Fibroblast of pulmonary artery (primary cell): ENCODE data around the gene ADAMTS9.
A peak's percentile ranks its signal among the peaks of the same experiment; 100 is the strongest.

Experiments used
- DNase-seq: peaks from one replicate; pipeline ENCODE4 v3.0.0-alpha.2; 2010; ENCODE audit warnings: low read depth
- H3K4me3 ChIP-seq: replicated peaks from 2 replicates; pipeline ENCODE4 v1.5.1; 2011; ENCODE audit warnings: low read depth, mild to moderate bottlenecking, control low read depth, low read length, moderate library complexity
- TF ChIP-seq, protein P1 (sequence below): IDR thresholded peaks from 2 replicates; pipeline ENCODE4 v1.5.1; 2011; ENCODE audit warnings: mild to moderate bottlenecking, control low read depth, low read length, inconsistent platforms; ENCODE audit errors: missing control alignments

Gene ADAMTS9

DNA sequence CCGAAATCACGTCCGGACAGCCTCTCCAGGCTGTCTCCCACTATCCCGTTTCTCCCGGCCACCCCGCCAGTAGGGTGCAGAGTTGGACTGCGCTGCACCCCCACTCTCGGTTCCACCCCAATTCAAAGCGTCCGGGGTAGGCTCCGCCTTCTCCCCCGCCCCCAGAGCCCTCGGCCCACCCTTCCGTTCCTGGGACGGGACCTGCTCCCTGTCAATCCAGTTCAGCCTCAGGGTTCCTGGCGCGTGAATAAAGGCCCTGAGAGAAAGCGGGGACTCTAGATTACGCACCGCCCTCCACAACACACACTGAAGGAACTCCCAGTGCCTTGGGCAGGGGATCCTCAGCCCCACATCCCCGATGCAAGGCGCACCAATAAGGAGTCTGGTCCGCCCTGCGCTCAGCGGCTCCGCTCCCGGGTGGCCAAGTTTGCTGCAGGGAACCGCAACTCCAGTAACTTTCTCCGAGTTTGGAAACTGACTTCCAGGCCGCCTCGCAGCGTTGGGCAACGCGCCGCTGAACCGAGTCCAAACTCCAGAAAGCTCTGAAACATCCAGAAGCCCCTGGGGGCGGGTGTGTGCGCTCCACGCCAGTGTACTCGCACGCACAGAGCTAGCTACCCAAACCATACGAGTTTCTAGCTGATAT is 1.9 kb downstream of the ADAMTS9 start:
- peak overlapping the region; percentile 77 for H3K4me3 ChIP-seq
- TF ChIP-seq, protein P1, sequence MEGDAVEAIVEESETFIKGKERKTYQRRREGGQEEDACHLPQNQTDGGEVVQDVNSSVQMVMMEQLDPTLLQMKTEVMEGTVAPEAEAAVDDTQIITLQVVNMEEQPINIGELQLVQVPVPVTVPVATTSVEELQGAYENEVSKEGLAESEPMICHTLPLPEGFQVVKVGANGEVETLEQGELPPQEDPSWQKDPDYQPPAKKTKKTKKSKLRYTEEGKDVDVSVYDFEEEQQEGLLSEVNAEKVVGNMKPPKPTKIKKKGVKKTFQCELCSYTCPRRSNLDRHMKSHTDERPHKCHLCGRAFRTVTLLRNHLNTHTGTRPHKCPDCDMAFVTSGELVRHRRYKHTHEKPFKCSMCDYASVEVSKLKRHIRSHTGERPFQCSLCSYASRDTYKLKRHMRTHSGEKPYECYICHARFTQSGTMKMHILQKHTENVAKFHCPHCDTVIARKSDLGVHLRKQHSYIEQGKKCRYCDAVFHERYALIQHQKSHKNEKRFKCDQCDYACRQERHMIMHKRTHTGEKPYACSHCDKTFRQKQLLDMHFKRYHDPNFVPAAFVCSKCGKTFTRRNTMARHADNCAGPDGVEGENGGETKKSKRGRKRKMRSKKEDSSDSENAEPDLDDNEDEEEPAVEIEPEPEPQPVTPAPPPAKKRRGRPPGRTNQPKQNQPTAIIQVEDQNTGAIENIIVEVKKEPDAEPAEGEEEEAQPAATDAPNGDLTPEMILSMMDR = peak; percentile 31
- DNase-seq = peak; percentile 94

DNA sequence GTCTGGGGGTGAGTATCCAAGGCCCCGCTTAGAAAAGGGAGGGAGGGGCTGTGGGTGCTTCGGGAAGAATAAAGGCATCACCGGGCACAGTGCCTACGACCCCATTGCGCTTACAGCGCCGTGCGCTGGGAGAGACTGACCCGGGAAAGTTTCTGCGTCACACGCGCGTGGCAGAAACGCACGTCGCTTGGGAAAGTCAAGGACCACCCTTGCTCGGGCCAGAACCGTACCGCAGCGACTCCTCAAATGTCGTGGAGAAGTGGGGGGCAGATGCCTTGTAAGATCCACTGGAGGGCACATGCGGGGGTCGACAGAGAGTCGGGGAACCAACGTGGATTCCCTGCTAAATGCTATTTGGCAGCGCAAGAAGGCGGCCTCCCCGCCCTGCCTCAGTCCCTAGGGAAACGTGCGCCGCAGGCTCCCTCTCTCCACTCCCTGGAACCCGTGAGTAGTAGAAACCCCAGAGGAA is 2.4 kb downstream of the ADAMTS9 start:
- H3K4me3 ChIP-seq = peak overlapping the region; percentile 77
- peak; percentile 76 for DNase-seq
- TF ChIP-seq, protein P1 = no peak

DNA sequence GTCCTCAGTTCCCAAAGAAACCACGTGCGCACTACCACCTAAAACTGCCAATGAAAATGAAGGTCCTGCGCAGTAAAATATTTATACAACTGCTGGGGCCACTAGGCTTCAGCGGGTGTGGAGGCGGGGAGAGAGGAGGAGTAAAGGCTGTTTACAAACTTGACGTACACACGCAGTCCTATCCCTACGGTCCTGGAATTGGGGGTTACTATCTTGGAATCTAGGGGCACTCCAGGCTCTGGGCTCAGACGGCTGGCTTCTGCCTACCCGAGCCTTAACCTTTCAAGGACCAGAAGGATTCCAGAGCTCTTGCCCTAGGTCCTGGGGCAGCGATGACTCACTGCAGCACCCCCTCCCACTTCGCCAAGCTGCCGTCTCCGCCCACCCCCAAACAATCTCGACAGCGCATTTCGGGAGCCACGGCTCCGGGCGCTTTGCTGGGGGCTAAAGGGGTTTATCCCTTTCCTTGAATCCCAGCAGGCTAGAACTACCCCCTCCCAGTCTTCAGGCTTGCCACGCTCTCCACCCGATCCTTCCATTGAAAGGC is 3.0 kb downstream of the ADAMTS9 start:
- TF ChIP-seq, protein P1 = no peak
- peak; percentile 59 for DNase-seq
- H3K4me3 ChIP-seq = peak overlapping the region; percentile 77

DNA sequence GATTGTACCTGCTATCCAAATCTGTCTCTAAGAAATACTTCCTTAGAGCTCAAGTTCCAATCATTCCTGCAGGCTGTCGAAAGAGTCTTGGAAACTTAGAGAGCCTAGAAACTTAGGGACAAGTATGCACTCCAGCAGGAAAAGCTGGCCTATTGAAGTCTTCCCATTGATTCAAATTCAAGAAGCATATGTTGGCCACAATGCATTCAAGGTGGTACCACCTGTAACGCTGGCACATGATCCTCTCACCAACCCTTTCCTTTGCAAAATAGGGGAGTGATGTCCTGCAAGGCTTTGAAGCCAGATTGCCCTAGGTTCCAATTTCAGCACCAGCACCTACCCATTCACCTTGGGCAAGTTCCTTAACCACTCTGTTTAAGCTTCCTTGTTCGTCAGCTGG is 6.0 kb downstream of the ADAMTS9 start:
- H3K4me3 ChIP-seq = no peak overlapping the region
- TF ChIP-seq, protein P1 = no peak
- DNase-seq = no peak

DNA sequence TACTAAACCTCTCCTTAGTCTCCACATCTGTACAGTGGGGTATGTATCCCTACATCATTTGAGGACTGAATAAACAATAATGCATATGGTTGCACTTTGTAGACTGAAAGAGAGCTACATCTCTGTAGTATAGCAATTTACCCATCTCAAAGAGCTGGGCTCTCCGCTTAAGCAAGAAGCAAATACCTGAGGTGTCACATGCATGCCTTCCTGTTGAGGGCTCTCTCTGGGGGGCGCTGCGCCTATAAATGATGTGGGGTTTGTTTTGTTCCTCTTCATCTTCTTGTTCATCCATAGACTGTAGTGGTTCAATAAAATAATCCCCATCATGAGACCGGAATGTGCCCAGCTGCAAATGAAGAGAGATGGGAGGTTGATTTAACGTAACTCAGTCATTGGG is 6.8 kb downstream of the ADAMTS9 start:
- TF ChIP-seq, protein P1 = no peak
- no peak for DNase-seq
- no peak overlapping the region for H3K4me3 ChIP-seq

DNA sequence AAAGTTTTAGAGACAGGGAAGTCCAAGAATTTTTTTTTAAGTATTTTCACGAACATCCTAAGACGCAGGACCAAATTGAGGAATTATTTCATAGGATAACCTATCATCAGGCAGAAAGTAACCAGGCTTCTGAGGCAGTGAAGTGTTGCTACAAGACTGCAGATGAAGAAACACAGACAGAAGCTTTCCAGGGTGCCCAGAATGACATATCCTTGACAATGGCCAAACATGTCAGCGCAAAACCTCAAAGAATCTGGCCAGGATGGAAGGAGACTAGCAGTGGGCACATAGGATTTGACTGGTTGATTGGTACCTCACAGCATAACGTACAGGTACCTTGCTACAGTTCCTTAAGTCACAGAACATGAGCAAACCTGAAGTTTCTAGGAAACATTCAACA is 7.5 kb downstream of the ADAMTS9 start:
- DNase-seq = no peak
- H3K4me3 ChIP-seq = no peak overlapping the region
- TF ChIP-seq, protein P1 = no peak
